Stimulated activated CD4-positive, alpha-beta T cell treated with anti-CD3 and anti-CD28 coated beads, Interleukin-1b, Interleukin-23, amount 100 ng/mL, for 4 hours (primary cell): ENCODE measurements around the gene ARL5B.
"Not testable (repeated sequence)": the region's sequence is repeated elsewhere in the genome, so short reads cannot be mapped to it uniquely, and the experiment has no call there.

ENCODE experiments used
- DNase-seq, 2 donors: peaks; one replicate each; pipeline ENCODE4 v3.0.0-alpha.2; 2020; ENCODE audit warnings: low read depth in 2 of 2

The ARL5B gene, protein sequence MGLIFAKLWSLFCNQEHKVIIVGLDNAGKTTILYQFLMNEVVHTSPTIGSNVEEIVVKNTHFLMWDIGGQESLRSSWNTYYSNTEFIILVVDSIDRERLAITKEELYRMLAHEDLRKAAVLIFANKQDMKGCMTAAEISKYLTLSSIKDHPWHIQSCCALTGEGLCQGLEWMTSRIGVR

DNA sequence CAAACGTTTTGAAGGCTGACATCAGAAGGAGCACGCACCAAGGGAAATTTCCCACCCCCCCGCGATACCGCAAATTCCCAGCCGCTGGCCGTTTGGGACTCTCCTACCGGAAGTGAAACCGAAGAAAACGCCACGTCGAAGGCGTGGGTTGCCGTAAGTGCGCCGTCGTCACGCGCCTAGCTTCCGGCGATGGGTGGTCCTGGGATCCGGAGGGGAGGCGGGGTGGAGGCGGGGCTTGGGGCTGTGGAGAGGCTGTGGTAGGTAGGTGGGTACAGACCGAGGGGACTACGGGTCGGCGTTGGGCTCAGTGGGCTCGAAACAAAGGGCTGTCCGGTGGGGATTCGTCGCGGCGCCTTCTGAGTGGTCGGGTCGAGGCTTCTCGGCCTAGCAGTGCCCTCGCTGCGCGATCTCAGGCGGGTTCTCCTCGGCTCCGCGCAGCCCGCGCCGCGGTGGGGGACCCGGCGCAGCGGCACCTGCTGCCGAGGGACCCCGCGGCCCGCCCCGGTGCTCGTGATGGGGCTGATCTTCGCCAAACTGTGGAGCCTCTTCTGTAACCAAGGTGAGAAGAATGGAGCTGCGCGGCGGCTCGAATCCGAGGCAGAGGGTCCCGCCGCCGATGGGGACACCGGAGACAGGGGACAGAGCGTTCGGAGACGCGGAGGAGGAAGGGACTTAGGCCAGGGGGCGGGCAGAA, at the start of gene ARL5B:
Gene ARL5B (plus strand): TSS at position 307 of the 694 bp plus-strand sequence. CDS start 207 bp downstream, at position 514.
- peak; percentile 94 to 97 for DNase-seq

DNA sequence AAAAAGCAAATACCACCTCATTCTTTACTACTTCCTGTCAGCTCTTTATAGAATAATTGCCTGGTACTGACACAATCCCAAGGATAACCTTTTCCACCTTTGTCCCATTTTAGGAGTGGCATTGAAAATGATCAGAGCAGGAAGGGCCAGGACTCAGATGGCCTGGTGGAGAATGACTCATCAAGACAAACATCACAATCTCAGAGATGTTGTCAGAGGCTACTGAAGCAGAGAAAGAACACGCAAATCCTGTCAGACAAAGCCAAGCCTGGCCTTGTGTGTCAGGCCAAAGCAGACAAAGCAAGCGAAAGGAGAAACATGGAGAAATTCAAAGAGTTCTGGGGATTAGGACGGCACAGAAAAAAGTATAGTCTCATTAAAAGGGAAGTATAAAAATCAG, 48.7 kb upstream of the ARL5B start:
- DNase-seq: no peak

DNA sequence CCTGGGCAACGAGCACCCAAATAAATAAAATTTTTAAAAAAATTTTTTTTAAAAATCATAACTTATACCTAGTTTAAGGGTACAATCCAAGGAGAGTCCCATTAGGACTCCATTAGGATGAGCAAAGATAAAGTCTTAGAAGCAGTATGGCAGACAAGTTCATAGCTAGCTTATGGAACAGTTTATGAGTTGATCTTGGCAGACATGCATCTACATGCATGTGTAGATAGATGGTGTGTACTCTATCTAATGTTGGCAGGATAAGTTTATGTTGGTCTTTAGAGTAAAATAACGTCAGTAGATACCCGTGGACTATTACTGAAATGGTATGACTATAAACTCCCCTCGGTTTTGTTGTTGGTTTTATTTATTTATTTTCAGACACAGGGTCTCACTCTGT, 48.1 kb upstream of the ARL5B start:
- DNase-seq: no peak

DNA sequence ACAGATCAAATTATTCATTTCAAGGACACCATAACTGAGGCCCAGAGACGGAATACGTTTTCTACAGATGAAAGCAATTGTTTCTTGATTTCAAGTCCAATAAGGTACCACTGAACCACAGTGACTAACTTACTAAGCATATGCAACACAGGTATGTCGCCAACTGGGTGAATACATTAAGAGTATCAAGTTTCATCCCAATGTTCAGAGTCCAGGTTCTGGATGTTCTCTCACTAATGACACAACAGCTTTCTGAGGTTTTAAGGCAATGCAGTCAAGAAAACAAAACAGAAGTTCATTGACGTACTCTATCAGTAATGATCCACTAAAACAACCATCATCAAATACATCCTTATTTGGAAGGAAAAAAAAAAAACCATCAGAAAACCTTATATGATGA, 43.6 kb upstream of the ARL5B start:
- DNase-seq: no peak

DNA sequence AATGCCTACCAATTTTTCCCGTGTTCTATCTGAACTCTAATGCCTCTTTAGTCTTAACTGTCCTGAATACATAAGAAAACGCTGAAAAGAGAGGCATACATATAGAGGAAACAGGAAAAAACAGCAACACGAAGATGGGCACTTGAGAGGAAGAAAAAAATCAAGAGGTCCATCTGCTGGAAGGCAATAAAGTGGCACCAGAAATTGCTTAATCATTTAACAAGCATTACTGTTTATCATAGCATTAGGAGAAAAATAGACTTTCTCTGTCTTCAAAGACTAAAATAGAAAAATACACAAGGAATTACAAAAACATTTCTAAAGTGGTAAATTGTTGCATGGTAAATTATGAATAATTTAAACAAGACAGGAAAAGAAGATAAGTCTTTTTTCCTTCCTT, 42.9 kb upstream of the ARL5B start:
- DNase-seq: no peak

DNA sequence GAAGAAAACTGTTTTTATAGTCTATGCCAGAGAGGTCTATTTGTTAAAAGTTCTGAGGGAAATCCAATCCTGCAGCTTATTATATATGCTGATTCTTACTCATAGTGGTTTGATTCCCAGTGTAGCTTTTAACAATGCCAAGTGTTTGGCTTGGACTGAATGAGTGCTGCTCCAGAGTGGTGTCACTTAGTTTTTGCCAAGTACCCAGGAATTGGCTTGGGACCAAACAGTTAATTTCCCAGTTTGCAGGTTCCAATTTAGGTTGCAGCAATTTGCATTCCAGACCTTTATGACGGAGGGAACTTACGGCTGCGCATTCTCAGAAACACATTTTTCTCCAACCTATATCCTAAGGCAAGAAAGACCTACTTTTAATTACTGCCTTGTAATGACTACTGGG, 40.2 kb upstream of the ARL5B start:
- no peak for DNase-seq

DNA sequence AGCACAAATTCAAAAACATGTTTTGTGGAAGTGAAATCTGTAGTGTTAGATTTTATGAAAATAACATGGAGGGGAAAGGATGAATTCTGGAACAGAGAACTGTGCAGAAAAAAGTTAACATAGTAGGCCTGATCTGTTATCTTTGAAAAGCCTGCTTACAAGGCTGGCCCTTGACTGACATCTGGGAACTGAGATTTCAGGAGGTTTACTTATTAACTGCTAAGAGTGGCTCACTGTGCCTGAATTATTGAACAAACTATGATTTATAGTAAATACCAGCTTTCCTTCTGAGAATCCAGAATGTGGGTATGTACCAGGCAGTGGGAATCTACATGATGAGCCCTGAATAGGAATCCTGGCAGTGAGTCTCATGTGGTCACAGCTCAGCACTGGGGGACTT, 38.4 kb upstream of the ARL5B start:
- no peak for DNase-seq

DNA sequence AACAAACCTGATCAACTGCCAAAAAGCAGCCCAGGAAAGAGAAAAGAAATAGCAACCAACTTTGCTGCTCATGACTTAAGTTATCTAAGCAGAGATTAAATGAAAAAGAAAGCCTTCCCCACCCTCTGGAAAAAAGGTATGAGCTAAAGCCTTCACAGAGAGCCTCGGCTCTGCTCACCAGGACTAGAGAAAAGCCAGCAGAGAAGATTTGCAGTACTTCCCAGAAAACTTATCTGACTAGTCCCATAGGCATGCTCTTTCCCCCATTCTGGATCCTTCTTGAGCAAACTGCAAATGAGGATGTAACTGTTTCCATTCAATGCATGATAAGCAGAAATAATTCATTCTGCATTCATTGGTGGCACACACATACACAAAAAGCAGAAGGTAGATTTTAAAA, 35.6 kb upstream of the ARL5B start:
- not testable (repeated sequence) for DNase-seq

DNA sequence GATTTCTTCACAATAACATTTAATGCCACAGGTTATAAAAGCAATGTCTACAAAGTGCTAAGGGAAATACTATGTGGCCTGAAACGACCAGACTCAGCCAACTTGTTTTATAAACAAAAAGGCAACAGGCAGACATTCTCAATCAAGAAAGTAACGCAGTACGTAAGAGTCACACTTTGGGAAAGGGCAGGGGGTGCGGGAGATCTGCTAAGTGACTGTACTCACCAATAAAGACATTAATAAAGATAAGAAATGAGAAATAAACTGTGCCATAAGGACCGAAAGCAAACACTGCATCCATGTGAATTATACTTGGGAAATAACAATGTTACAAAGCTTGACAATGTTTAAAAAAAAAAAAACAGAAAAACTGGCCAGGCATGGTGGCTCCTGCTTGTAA, 33.3 kb upstream of the ARL5B start:
- DNase-seq: no peak

DNA sequence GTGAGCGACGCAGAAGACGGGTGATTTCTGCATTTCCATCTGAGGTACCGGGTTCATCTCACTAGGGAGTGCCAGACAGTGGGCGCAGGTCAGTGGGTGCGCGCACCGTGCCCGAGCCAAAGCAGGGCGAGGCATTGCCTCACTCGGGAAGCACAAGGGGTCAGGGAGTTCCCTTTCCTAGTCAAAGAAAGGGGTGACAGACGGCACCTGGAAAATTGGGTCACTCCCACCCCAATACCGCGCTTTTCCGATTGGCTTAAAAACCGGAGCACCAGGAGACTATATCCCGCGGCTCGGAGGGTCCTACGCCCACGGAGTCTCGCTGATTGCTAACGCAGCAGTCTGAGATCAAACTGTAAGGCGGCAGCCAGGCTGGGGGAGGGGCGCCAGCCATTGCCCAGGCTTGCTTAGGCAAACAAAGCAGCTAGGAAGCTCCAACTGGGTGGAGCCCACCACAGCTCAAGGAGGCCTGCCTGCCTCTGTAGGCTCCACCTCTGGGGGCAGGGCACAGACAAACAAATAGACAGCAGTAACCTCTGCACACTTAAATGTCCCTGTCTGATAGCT, 31.7 kb upstream of the ARL5B start:
- DNase-seq: peak; percentile 43 to 54

DNA sequence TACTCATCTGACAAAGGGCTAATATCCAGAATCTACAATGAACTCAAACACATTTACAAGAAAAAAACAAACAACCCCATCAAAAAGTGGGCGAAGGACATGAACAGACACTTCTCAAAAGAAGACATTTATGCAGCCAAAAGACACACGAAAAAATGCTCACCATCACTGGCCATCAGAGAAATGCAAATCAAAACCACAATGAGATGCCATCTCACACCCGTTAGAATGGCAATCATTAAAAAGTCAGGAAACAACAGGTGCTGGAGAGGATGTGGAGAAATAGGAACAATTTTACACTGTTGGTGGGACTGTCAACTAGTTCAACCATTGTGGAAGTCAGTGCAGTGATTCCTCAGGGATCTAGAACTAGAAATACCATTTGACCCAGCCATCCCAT, 26.7 kb upstream of the ARL5B start:
- DNase-seq: not testable (repeated sequence)

DNA sequence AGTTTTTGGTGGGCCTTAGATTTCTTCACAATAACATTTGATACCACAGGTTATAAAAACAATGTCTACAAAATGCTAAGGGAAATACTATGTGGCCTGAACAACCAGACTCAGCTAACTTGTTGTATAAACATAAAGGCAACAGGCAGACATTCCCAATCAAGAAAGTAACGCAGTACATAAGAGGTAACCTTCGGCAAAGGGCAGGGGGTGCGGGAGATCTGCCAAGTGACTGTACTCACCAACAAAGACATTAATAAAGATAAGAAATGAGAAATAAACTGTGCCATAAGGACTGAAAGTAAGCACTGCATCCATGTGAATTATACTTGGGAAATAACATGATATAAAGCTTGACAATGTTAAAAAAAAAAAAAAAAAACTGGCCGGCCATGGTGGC, 23.2 kb upstream of the ARL5B start:
- DNase-seq: no peak

DNA sequence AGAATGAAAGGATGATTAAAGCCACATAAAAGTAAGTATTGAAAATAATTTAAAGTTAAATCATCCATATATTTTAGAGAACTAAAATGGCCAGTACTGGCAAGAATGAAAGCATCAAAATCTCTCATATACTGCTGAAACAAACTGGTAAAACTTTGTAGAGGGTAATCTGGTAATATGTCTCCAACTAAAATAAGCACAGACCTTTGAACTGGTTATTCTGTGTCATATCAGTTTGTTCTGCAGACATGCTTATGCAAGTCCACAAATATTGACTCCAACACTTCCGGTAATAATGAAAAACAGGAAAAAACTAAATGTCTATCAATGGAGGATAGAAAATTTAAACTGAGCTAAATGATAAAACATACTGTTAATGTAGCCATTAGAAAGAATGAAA, 21.8 kb upstream of the ARL5B start:
- DNase-seq: not testable (repeated sequence)

DNA sequence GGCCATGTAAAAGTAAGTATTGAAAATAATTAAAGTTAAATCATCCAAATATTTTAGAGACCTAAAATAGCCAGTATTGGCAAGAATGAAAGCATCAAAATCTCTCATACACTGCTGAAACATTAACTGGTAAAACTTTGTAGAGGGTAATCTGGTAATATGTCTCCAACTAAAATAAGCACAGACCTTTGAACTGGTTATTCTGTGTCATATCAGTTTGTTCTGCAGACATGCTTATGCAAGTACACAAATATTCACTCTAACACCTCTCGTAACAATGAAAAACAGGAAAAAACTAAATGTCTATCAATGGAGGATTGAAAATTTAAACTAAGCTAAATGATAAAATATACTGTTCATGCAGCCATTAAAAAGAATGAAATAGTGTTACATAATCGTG, 19.5 kb upstream of the ARL5B start:
- not testable (repeated sequence) for DNase-seq

DNA sequence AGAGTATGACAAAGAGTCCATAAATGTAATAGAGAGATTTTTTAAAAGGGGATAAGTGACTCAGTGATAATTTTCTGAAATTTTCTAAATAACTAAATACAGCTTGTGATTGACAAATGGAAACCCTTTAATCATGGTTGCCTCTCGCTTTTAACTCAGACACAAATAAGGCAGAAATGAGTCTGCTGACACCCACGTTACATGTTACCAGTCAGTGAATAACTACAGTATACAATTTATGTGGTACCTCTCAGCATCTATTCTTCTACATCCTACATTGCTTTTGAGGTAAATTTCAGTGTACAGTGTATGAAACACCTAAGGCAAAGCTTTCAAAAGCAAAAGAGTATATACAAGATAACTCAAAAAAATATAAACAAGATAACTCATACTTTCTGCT, 12.1 kb upstream of the ARL5B start:
- no peak for DNase-seq

DNA sequence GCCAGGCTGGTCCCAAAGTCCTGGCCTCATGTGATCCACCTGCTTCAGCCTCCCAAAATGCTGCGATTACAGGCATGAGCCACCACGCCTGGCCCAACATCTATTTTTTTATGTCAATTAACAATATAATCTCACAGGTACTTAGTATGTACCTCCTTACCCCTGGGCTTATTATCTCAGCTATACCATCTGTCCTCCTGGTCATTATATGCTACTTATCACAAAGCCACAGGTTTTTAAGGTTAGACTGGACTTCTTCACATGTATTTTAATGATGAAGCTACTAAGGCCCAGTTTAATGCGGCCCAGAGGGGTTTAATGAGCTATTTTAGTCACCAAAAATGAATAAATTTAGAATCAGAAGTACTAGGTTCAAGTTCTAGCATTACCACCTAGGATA, 11.3 kb upstream of the ARL5B start:
- DNase-seq: no peak

DNA sequence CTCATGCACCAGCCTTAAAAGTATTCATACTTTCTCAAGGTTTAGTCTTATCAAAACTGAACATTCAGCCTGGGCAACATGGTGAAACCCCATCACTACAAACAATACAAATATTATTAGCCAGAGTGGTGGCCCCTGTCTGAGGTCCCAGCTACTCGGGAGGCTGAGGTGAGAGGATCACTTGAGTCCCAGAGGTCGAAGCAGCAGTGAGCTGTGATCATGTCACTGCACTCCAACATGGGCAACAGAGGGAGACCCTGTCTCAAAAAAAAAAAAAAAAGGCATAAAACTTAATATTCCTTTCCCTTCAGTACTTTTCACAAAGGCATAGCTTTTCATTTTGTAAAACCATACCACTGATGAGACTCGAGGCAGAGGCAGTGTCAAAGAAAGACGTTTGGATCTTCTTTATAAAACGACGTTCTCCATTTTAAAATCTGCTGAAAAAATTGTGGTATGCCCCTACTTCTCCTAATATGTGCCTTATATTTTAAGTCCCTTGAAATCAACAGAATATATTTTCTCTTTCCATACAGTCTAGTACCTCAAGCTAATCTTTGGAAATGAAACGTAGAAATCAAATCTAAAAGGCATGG, 9.8 kb upstream of the ARL5B start:
- DNase-seq: no peak

DNA sequence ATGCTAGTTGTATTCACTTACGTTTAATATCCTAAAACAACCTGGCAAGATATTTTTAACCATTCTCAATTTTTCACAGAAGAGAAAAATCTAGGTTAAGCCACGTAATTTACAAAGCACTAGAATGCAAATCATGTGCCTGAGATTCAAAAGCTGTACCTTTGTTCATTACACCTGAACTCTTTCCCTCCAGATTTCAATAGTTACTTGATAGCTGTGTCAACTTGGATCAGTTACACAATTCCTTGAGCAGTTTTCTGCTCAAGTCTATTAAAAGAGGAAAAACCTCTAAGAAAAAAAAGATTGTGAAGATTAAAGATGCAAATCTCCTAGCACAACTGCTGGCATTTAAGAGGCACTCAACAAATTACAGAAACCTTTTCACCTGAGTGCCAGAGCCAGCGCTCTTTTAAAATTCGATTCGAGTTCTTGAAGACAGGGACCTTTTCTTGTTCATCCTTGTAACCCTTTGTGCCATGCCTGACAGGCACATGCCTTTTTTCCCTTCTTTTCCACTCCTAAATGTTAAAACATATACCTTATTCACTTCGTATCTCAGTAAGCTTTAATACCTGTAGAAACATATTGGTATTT, 8.7 kb upstream of the ARL5B start:
- DNase-seq: no peak

DNA sequence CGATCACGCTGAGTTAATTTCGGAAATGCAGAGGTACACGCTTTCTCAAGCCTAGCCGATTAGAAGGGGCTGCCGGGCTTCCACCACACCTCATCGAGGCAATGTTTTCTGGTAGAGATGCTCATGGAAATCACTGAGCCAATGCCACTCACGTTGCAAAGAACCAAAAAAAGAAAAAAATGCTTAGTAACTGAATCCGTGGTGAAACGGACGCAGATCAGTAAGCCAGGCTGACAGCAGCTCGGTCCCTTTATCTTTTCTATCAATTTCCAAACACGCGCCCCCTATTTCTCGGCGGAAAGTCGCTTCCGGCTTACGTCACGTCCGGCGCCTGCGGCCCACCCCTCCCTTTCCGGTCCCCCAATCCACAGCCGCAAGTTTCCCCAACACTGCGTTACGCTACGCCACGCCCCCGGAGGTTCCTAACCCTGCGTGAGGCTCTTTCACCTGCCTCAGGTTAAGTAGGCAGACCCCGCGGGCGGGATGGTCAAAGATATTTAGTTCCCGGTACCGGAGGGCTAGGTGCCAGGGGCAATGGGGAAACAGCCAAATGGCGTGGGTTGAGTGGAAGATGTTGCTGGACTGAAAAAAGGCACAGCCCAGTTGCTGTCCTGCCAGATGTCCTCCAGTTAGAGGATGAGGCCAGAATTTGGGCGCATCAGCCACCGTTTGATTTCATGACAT, 7.8 kb upstream of the ARL5B start, which contains the start of gene NSUN6:
Gene NSUN6 (minus strand): TSS at position 264 of the 684 bp plus-strand sequence. CDS start 384 bp downstream, outside the sequence.
- peak; percentile 87 to 91 for DNase-seq

DNA sequence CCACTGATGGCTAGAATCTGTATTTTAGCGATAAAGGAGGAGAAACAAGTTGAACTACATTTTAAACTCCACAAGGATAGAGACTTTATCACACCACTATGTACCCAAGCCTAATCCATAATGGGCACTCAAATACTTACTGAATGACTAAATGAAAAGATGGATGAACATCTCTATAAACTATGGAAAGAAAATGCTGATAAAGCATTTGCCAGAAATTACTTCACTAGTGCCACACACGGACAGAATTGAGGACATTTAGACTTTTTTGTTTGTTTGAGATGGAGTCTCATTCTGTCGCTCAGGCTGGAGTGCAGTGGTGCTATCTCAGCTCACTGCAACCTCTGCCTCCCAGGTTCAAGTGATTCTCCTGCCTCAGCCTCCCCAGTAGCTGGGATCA, 6.1 kb upstream of the ARL5B start:
- no peak for DNase-seq

DNA sequence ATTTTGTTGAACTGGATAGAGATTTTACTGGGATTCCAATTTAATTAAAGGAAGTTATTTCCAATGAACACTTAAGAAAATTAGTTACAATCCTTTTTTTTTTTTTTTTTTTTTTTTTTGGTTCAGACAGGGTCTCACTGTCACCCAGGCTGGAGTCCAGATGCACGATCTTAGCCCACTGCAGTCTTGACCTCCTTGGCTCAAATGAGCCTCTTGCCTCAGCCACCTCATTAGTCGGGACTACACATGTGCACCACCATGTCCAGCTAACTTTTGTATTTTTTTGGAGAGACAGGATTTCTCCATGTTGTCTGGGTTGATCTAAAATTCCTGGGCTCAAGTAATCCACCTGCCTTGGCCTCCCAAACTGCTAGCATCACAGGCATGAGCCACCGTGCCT, 2.5 kb upstream of the ARL5B start:
- no peak for DNase-seq
